Measurements from ENCODE around the gene TUBG1. TPM values are rescaled to one million over a fixed set of nuclear protein-coding genes. Genes with fewer than 3 reads are reported as not detected.
"Not testable (repeated sequence)": the region's sequence is repeated elsewhere in the genome, so short reads cannot be mapped to it uniquely, and the experiment has no call there.

The TUBG1 gene
- total and polyA plus RNA-seq, 11 donors, result 31.5 to 112 (median 49.3) TPM

- TF ChIP-seq CTCF (IDR thresholded peaks at IDR 0.05) (no peak), POLR2A (IDR thresholded peaks at IDR 0.05) (no peak)
- intact Hi-C loops (cut with DNase I), result loop anchor here in 3 of 10 donors (5.0 kb wide), 2 partner anchors 33 to 38 kb away; no protein-coding TSS in a partner anchor
- DNase-seq (no peak), ATAC-seq (no peak)
- 69 to 83% (median 79%) methylated on average over 2 of the region's 2 CpGs for whole genome bisulfite sequencing, 4 donors
- H3K4me3 ChIP-seq, result no peak overlapping the region
- peaks cover 0 to 8% (median 0%) of the 10 kb centered on the region in 9 donors for H3K27me3 ChIP-seq
- H3K36me3 ChIP-seq, result no peaks in the 10 kb centered on the region
- H3K9me3 ChIP-seq, result no peaks in the 10 kb centered on the region
- H3K27ac ChIP-seq, result no peak overlapping the region
- peaks cover 0 to 31% (median 17%) of the 10 kb centered on the region in 12 donors for H3K4me1 ChIP-seq
Measured at GRCh38 chr17:42655528-42655927, 46.0 kb downstream of the TUBG1 start.

GRCh38 chr17:42657824-42658588, 48.5 kb downstream of the TUBG1 start:
- Histone ChIP-seq H3K9me3 (no peaks in the 10 kb centered on the region), H3K27ac (no peak overlapping the region), H3K4me1 (peaks cover 0 to 38% (median 17%) of the 10 kb centered on the region in 12 donors), H3K36me3 (peaks cover 0 to 20% (median 4%) of the 10 kb centered on the region in 9 donors), H3K27me3 (peaks cover 0 to 8% (median 0%) of the 10 kb centered on the region in 9 donors), H3K4me3 (no peak overlapping the region)
- DNase-seq (no peak), ATAC-seq (no peak)
- intact Hi-C loops (cut with DNase I), result loop anchor here in 3 of 10 donors (5.0 kb wide), 2 partner anchors 36 to 41 kb away; no protein-coding TSS in a partner anchor
- TF ChIP-seq CTCF (IDR thresholded peaks at IDR 0.05), result no peak
- TF ChIP-seq POLR2A (IDR thresholded peaks at IDR 0.05), result no peak
- 85 to 90% (median 89%) methylated on average over 9 of the region's 9 CpGs for WGBS, 4 donors

- peak within 1 kb of the TSS in 11 of 12 donors; percentile 65 to 88 (median 80) for H3K27ac ChIP-seq
- intact Hi-C loops (cut with DNase I), result loop anchor here in 3 of 10 donors (5.0 kb wide), 2 partner anchors 37 to 42 kb away; no protein-coding TSS in a partner anchor
- no peaks in the 10 kb centered on the region for H3K27me3 ChIP-seq
- no peaks in the 10 kb centered on the region for H3K9me3 ChIP-seq
- 2 to 4% (median 2%) methylated on average over 30 to 59 of the region's 59 CpGs for WGBS, 4 donors
- ATAC-seq (peak; percentile 89 to 97 (median 95)), DNase-seq (peak; percentile 89 to 94 (median 92))
- TF ChIP-seq CTCF (IDR thresholded peaks at IDR 0.05), result peak in 1 of 12 donors; percentile 10
- TF ChIP-seq POLR2A (IDR thresholded peaks at IDR 0.05), result peak in 1 of 2 donors; percentile 77
- peaks cover 0 to 26% (median 9%) of the 10 kb centered on the region in 12 donors for H3K4me1 ChIP-seq
- peak within 1 kb of the TSS; percentile 54 to 94 (median 74) for H3K4me3 ChIP-seq
- H3K36me3 ChIP-seq, result peaks cover 0 to 33% (median 12%) of the 10 kb centered on the region in 9 donors
Measured at GRCh38 chr17:42659079-42659931, 49.8 kb downstream of the TUBG1 start, which contains the start of gene TUBG2. TSS of gene TUBG2 (plus strand) at chr17:42659284. CDS start at chr17:42659504, 220 bp downstream.

- intact Hi-C loops (cut with DNase I), result loop anchor here in 3 of 10 donors (5.0 kb wide), 2 partner anchors 38 to 43 kb away; no protein-coding TSS in a partner anchor
- DNase-seq, H3K9me3 ChIP-seq, H3K27me3 ChIP-seq: not testable (repeated sequence)
- peaks cover 0 to 39% (median 16%) of the 10 kb centered on the region in 9 donors for H3K36me3 ChIP-seq
- ATAC-seq, result peak in 3 of 4 donors; percentile 14 to 34 (median 31)
- 35 to 100% (median 80%) methylated on average over 1 to 6 of the region's 14 CpGs for WGBS, 4 donors
- H3K4me3 ChIP-seq, result peak overlapping the region in 9 of 12 donors; percentile 64 to 94 (median 79)
- peaks cover 0 to 23% (median 7%) of the 10 kb centered on the region in 12 donors for H3K4me1 ChIP-seq
- H3K27ac ChIP-seq, result peak overlapping the region in 8 of 12 donors; percentile 68 to 88 (median 82)
Measured at GRCh38 chr17:42659932-42660274, 50.4 kb downstream of the TUBG1 start.

All from heart left ventricle (tissue), 16 donors.